WTC11 (cell line): Measurements from ENCODE around the gene CTNNA3.

Source experiments
- CREM ChIP-seq: sonication (generic); formaldehyde crosslinking; IDR thresholded peaks from 2 replicates; pipeline ENCODE4 v1.8.1; 2022; ENCODE audit warnings: mild to moderate bottlenecking, missing genetic modification reagents, moderate library complexity
- CTCF ChIP-seq: fragments of 200-600 bp; IDR thresholded peaks from 2 replicates; pipeline ENCODE4 v1.8.0; 2022; ENCODE audit warnings: antibody characterized with exemption
- E2F1 ChIP-seq: sonication (generic); formaldehyde crosslinking; IDR thresholded peaks from 2 replicates; pipeline ENCODE4 v1.8.0; 2022; ENCODE audit warnings: mild to moderate bottlenecking, missing genetic modification reagents
- TCF7 ChIP-seq: sonication (generic); formaldehyde crosslinking; IDR thresholded peaks from 2 replicates; pipeline ENCODE4 v1.8.0; 2022; ENCODE audit warnings: mild to moderate bottlenecking, low read depth, missing genetic modification reagents, moderate library complexity
- USF2 ChIP-seq: sonication (generic); formaldehyde crosslinking; IDR thresholded peaks from 2 replicates; pipeline ENCODE4 v1.8.1; 2023; ENCODE audit warnings: mild to moderate bottlenecking, missing genetic modification reagents, moderate library complexity
- ZNF423 ChIP-seq: fragments of 250-450 bp; sonication (Bioruptor Pico); IDR thresholded peaks from 2 replicates; pipeline ENCODE4 v2.1.2; 2022; ENCODE audit warnings: mild to moderate bottlenecking, moderate library complexity

GRCh38 chr10:66365686-66366085, 1330.3 kb downstream of the CTNNA3 start:
- TF ChIP-seq CTCF (no peak), TCF7 (no peak), E2F1 (no peak), CREM (no peak), ZNF423 (CRISPR knock-in tag) (no peak), USF2 (CRISPR knock-in tag) (no peak)
